ENCODE measurements around the gene R3HDM1.

DNA sequence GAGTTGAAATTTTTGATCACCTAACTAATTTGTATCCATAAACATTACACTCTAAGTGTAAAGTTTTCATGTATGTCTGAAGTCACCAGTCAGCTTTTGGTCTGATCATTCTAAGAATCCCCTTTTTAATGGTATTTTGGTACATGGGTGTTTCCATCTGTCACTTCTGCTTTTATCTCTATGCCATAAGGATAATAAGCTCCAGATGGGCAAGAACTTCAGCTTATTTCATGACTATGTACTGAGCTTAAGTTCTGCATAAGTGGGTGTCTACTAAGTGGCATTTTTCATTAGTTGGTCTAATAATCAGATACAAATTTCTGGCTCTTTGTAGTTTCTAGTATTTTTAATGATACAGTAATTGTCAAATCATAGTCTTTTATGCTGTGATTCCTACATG lies 230.7 kb downstream of the R3HDM1 start:
- no peak for TF ChIP-seq CTCF (conservative IDR thresholded peaks at IDR 0.05 in 1 of 2, IDR thresholded peaks at IDR 0.05 in 1 of 2; ENCODE audit: low read depth in 1 of 2, low read length in 2 of 2)
- TF ChIP-seq EZH2 (IDR thresholded peaks at IDR 0.05; ENCODE audit: low read length, missing control alignments): no peak
